ENCODE results near the gene TRIM47. TPM values are rescaled to one million over a fixed set of nuclear protein-coding genes. Genes with fewer than 3 reads are reported as not detected.

TRIM47 gene
- 39.4 TPM for total RNA-seq
- long read RNA-seq, transcript TRIM47-201 (6 exons, 2,266 nt): major isoform, 52 of 66 reads
- long read RNA-seq, transcript TRIM47-204 (6 exons, 1,907 nt): minor isoform, 6 of 66 reads
- long read RNA-seq, partial matches to known transcripts: 3 of 66 reads
- long read RNA-seq, other reads (novel, unspliced or antisense): 5 of 66 reads

GRCh38 chr17:75878174-75878998 is at the start of gene TRIM47:
Gene TRIM47, minus strand, starts transcription at chr17:75878581. Its CDS starts 33 bp downstream, at chr17:75878548.
- intact Hi-C loops (cut with DNase I): loop anchor here (5.0 kb wide), 1 partner anchor 101 kb away; a partner anchor contains a TSS

GRCh38 chr17:75927286-75927922 is 49.0 kb upstream of the TRIM47 start:
- no peak for DNase-seq (ENCODE audit: missing footprints)
- peak; percentile 47 for ATAC-seq
- intact Hi-C loops (cut with DNase I): no loop called here

More at GRCh38 chr17:75878174-75878998, at the start of gene TRIM47:
- DNase-seq (ENCODE audit: missing footprints) (peak; percentile 84), ATAC-seq (peak; percentile 68)

- intact Hi-C loops (cut with DNase I): no loop called here
- DNase-seq (ENCODE audit: missing footprints): no peak
- ATAC-seq: no peak
Observed at GRCh38 chr17:75926456-75926855, 48.1 kb upstream of the TRIM47 start.

GRCh38 chr17:75925912-75926311 is 47.5 kb upstream of the TRIM47 start:
- ATAC-seq: no peak

GRCh38 chr17:75925103-75925502 is 46.7 kb upstream of the TRIM47 start:
- ATAC-seq (no peak), DNase-seq (ENCODE audit: missing footprints) (no peak)
- intact Hi-C loops (cut with DNase I): no loop called here

More at GRCh38 chr17:75925912-75926311, 47.5 kb upstream of the TRIM47 start:
- intact Hi-C loops (cut with DNase I): no loop called here
- DNase-seq (ENCODE audit: missing footprints): no peak

GRCh38 chr17:75922963-75923874 is 44.8 kb upstream of the TRIM47 start:
- intact Hi-C loops (cut with DNase I): no loop called here
- no peak for ATAC-seq
- no peak for DNase-seq (ENCODE audit: missing footprints)

- ATAC-seq: no peak
- intact Hi-C loops (cut with DNase I): no loop called here
- no peak for DNase-seq (ENCODE audit: missing footprints)
Observed at GRCh38 chr17:75922173-75922961, 44.0 kb upstream of the TRIM47 start.

GRCh38 chr17:75921596-75921995 is 43.2 kb upstream of the TRIM47 start:
- ATAC-seq (no peak), DNase-seq (ENCODE audit: missing footprints) (no peak)
- intact Hi-C loops (cut with DNase I): no loop called here

- DNase-seq (ENCODE audit: missing footprints): no peak
- no peak for ATAC-seq
- intact Hi-C loops (cut with DNase I): no loop called here
Observed at GRCh38 chr17:75920045-75920560, 41.7 kb upstream of the TRIM47 start.

GRCh38 chr17:75919611-75920010 is 41.2 kb upstream of the TRIM47 start:
- intact Hi-C loops (cut with DNase I): no loop called here
- DNase-seq (ENCODE audit: missing footprints): peak; percentile 72
- ATAC-seq: no peak

- ATAC-seq (no peak), DNase-seq (ENCODE audit: missing footprints) (no peak)
- intact Hi-C loops (cut with DNase I): no loop called here
Observed at GRCh38 chr17:75917917-75918445, 39.6 kb upstream of the TRIM47 start.

- ATAC-seq (no peak), DNase-seq (ENCODE audit: missing footprints) (no peak)
- intact Hi-C loops (cut with DNase I): no loop called here
Observed at GRCh38 chr17:75917141-75917916, 38.9 kb upstream of the TRIM47 start.

GRCh38 chr17:75915268-75915667 is 36.9 kb upstream of the TRIM47 start:
- DNase-seq (ENCODE audit: missing footprints) (no peak), ATAC-seq (no peak)
- intact Hi-C loops (cut with DNase I): no loop called here

- no peak for ATAC-seq
- no peak for DNase-seq (ENCODE audit: missing footprints)
- intact Hi-C loops (cut with DNase I): no loop called here
Observed at GRCh38 chr17:75914643-75915267, 36.4 kb upstream of the TRIM47 start.

- ATAC-seq (no peak), DNase-seq (ENCODE audit: missing footprints) (no peak)
- intact Hi-C loops (cut with DNase I): no loop called here
Observed at GRCh38 chr17:75913537-75914210, 35.3 kb upstream of the TRIM47 start.

- ATAC-seq (no peak), DNase-seq (ENCODE audit: missing footprints) (no peak)
- intact Hi-C loops (cut with DNase I): no loop called here
Observed at GRCh38 chr17:75910699-75911098, 32.3 kb upstream of the TRIM47 start.

All from Right ventricle myocardium inferior (tissue), 1 donor.